Activated CD4-positive, alpha-beta T cell treated with anti-CD3 and anti-CD28 coated beads, Interleukin-10, Interleukin-2, amounts not matched to agents 100 ng/mL and 50 ng/mL, durations not matched to agents 16 hours and 8 hours (primary cell): Measurements from ENCODE around the gene PLEKHO2.

ENCODE experiments used
- DNase-seq: peaks from one replicate; pipeline ENCODE4 v3.0.0-alpha.2; 2020

Gene PLEKHO2

DNA sequence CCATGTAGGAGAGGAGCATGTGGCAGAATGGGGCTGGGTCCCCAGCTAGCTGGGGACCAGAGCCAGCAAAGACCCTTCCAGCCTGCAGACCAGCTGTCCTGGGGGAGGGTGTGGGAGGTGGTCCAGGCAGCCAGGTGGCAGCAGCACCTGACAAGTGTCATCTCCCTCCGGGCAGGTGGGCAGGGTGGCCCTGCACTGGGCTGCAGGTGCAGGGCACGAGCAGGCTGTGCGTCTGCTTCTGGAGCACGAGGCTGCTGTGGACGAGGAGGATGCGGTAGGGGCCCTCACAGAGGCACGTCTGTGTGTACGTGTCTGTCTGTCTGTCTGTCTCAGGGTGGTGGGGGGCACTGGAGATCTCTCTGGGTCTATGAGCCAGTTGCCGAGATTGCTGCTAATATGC, 75.5 kb downstream of the PLEKHO2 start:
- DNase-seq = no peak
